HCT116 (cell line): ENCODE results near the gene PLXDC1. TPM values are rescaled to one million over a fixed set of nuclear protein-coding genes. Genes with fewer than 3 reads are reported as not detected.
"Not testable (repeated sequence)": the region's sequence is repeated elsewhere in the genome, so short reads cannot be mapped to it uniquely, and the experiment has no call there.

Experiments used
- ATAC-seq: fragments of 200-7000 bp; cut with Tn5 transposase; 2 replicates; pipeline ENCODE4 v1.9.1; 2020; ENCODE audit warnings: mild to moderate bottlenecking, moderate library complexity
- BruUV-seq: library from RNA; stranded (reverse); fragments of 400-500 nt; replicated peaks from 2 replicates; lab custom pipeline; 2021; lab: Mats Ljungman, UMichigan
- CTCF ChIA-PET: fragments of 300-600 bp; sonication (Branson Sonifier 250); formaldehyde crosslinking; loops from one replicate; lab custom pipeline; 2021; ENCODE audit warnings: antibody characterized with exemption; lab: Charles Lee
- POLR2A ChIA-PET: fragments of 300-600, 350-600 bp; sonication (Branson Sonifier 250); formaldehyde crosslinking; loops from one replicate; lab custom pipeline; 2021; ENCODE audit warnings: antibody characterized with exemption; lab: Charles Lee
- RAD21 ChIA-PET, 2 experiments: fragments of 300-600 bp; sonication (Branson Sonifier 250); formaldehyde crosslinking; loops; one replicate each; lab custom pipeline; 2023; ENCODE audit warnings: low total read pairs in 2 of 2; ENCODE audit not compliant: uncharacterized antibody in 2 of 2, unreplicated experiment in 2 of 2, low non-redundant PET in 1 of 2; lab: Charles Lee
- DNase-seq: peaks from one replicate; pipeline ENCODE4 v3.0.0-alpha.2; 2010; ENCODE audit warnings: low read depth, low spot score
- H2AFZ ChIP-seq: fragments of 200-600 bp; shearing (Covaris generic), sonication (generic); 2 replicates; pipeline ENCODE4 v1.6.1; 2017; ENCODE audit warnings: low read depth, mixed run types, mixed read lengths, antibody characterized with exemption, low read length; ENCODE audit not compliant: poor library complexity, severe bottlenecking
- H3K27ac ChIP-seq: 2 replicates; pipeline ENCODE4 v1.5.1; 2012; ENCODE audit warnings: low read depth, low read length
- H3K27me3 ChIP-seq: fragments of 200-600 bp; sonication (generic); 2 replicates; pipeline ENCODE4 v1.6.1; 2016; ENCODE audit warnings: mixed run types, low read length, mixed read lengths; ENCODE audit not compliant: insufficient read depth
- H3K36me3 ChIP-seq, 2 experiments: fragments of 200-500 bp in 1 of 2; fragments of 200-600 bp in 1 of 2; sonication (Bioruptor generic) in 1 of 2; sonication (generic) in 1 of 2; 2 replicates each; pipeline versions ENCODE4 v1.5.1 to v1.6.1; 2014 to 2016; ENCODE audit warnings: low read length in 2 of 2, inconsistent platforms in 1 of 2, mixed read lengths in 1 of 2, mixed run types in 1 of 2; ENCODE audit not compliant: insufficient read depth in 2 of 2, control insufficient read depth in 1 of 2
- H3K4me1 ChIP-seq, 2 experiments: fragments of 200-600 bp in 1 of 2; sonication (generic) in 1 of 2; 2 replicates each; pipeline versions ENCODE4 v1.5.1 to v1.6.1; 2012 to 2017; ENCODE audit warnings: low read length in 2 of 2, inconsistent platforms in 1 of 2, mild to moderate bottlenecking in 1 of 2, mixed read lengths in 1 of 2, mixed run types in 1 of 2, moderate library complexity in 1 of 2; ENCODE audit not compliant: insufficient read depth in 2 of 2, control insufficient read depth in 1 of 2
- H3K4me2 ChIP-seq: fragments of 200-600 bp; sonication (generic); 2 replicates; pipeline ENCODE4 v1.6.1; 2017; ENCODE audit warnings: mixed run types, low read length, mixed read lengths
- H3K4me3 ChIP-seq, 2 experiments: fragments of 200-600 bp in 1 of 2; sonication (generic) in 1 of 2; replicated peaks in 1 of 2; 2 replicates each; pipeline ENCODE4 v1.5.1; 2011 to 2016; ENCODE audit warnings: low read length in 2 of 2, control low read depth in 1 of 2, low read depth in 1 of 2, mild to moderate bottlenecking in 1 of 2, mixed read lengths in 1 of 2, mixed run types in 1 of 2
- H3K79me2 ChIP-seq: fragments of 200-600 bp; sonication (generic); 2 replicates; pipeline ENCODE4 v1.6.1; 2017; ENCODE audit warnings: mild to moderate bottlenecking, mixed run types, low read length, moderate library complexity, mixed read lengths; ENCODE audit not compliant: insufficient read depth
- H3K9ac ChIP-seq: fragments of 200-600 bp; sonication (generic); 2 replicates; pipeline ENCODE4 v1.6.1; 2016; ENCODE audit warnings: low read length, mixed read lengths
- H3K9me2 ChIP-seq: fragments of 200-600 bp; sonication (generic), shearing (Covaris generic); 2 replicates; pipeline ENCODE4 v1.6.1; 2017; ENCODE audit warnings: mixed run types, mild to moderate bottlenecking, moderate library complexity; ENCODE audit not compliant: insufficient read depth
- H3K9me3 ChIP-seq, 2 experiments: fragments of 200-500 bp in 1 of 2; fragments of 200-600 bp in 1 of 2; sonication (Bioruptor generic) in 1 of 2; sonication (generic) in 1 of 2; 2 replicates each; pipeline ENCODE4 v1.6.1; 2014 to 2017; ENCODE audit warnings: low read length in 2 of 2, mixed read lengths in 2 of 2, inconsistent platforms in 1 of 2, low read depth in 1 of 2, mild to moderate bottlenecking in 1 of 2, mixed run types in 1 of 2, moderate library complexity in 1 of 2; ENCODE audit not compliant: control insufficient read depth in 1 of 2, insufficient read depth in 1 of 2
- H4K20me1 ChIP-seq: fragments of 200-600 bp; sonication (generic), shearing (Covaris generic); 2 replicates; pipeline ENCODE4 v1.6.1; 2017; ENCODE audit warnings: mixed run types, mild to moderate bottlenecking, moderate library complexity; ENCODE audit not compliant: insufficient read depth
- ATF3 ChIP-seq: IDR thresholded peaks from 2 replicates; pipeline ENCODE4 v1.6.1; 2012
- CTCF ChIP-seq, 3 experiments: fragments of 200-600 bp in 1 of 3; sonication (generic) in 1 of 3; IDR thresholded peaks in 2 of 3; conservative IDR thresholded peaks in 1 of 3; 2 replicates each; pipeline ENCODE4 v1.5.1; 2012 to 2017; ENCODE audit warnings: low read depth in 2 of 3, low read length in 2 of 3, antibody characterized with exemption in 1 of 3, borderline replicate concordance in 1 of 3, control low read depth in 1 of 3, mild to moderate bottlenecking in 1 of 3, mixed read lengths in 1 of 3, mixed run types in 1 of 3, moderate library complexity in 1 of 3; ENCODE audit not compliant: insufficient read depth in 1 of 3
- FOSL1 ChIP-seq: IDR thresholded peaks from 2 replicates; pipeline ENCODE4 v1.6.1; 2012; ENCODE audit warnings: low read depth
- POLR2AphosphoS5 ChIP-seq: IDR thresholded peaks from 2 replicates; pipeline ENCODE4 v1.6.1; 2011; ENCODE audit warnings: mild to moderate bottlenecking, low read depth, low read length, moderate library complexity
- SP1 ChIP-seq: IDR thresholded peaks from 2 replicates; pipeline ENCODE4 v1.6.1; 2012; ENCODE audit warnings: low read depth
- YY1 ChIP-seq: IDR thresholded peaks from 2 replicates; pipeline ENCODE4 v1.6.1; 2011; ENCODE audit warnings: low read length, low read depth, moderate library complexity, mild to moderate bottlenecking; ENCODE audit not compliant: insufficient replicate concordance; ENCODE audit errors: extremely low read depth
- ZBTB33 ChIP-seq: IDR thresholded peaks from 2 replicates; pipeline ENCODE4 v1.6.1; 2011; ENCODE audit warnings: mild to moderate bottlenecking, low read length, moderate library complexity; ENCODE audit not compliant: insufficient replicate concordance; ENCODE audit errors: extremely low read depth
- intact Hi-C: fragments of 100-400 bp; cut with micrococcal nuclease; formaldehyde crosslinking; loops from 2 replicates; pipeline ENCODE4 v1.10.0; 2022
- total RNA-seq: library from RNA; stranded (reverse); gene quantifications from one replicate; pipeline ENCODE4 v1.2.1, GENCODE V29; 2021; ENCODE audit not compliant: unreplicated experiment

Gene PLXDC1
- total RNA-seq, 1 experiment from 2014 or later: 1.8 TPM

DNA sequence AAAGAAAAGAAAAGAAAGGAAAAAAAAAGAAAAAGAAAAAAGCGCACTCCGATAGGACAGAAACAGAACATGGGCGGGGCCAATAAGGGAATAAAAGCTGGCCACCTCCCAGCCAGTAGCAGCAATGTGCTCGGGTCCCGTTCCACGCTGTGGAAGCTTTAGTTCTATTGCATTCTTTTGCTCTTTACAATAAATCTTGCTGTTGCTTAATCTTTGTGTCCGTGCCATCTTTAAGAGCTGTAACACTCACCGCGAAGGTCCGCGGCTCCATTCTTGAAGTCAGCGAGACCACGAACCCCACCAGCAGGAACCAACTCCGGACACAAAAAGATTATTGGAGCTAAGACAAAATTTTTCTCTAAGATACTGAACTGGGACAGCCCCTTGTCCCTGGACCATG lies 17.7 kb upstream of the PLXDC1 start (continued):
- no peak for TF ChIP-seq ZBTB33
- no peak for TF ChIP-seq POLR2AphosphoS5
- TF ChIP-seq ATF3: no peak
- no peak for TF ChIP-seq YY1
- TF ChIP-seq SP1: no peak
- no peak for TF ChIP-seq FOSL1
- TF ChIP-seq CTCF (IDR thresholded peaks at IDR 0.05 in 2 of 3, conservative IDR thresholded peaks at IDR 0.05 in 1 of 3; ENCODE audit: borderline replicate concordance in 1 of 3, insufficient read depth in 1 of 3, low read depth in 2 of 3, low read length in 2 of 3): no peak

GRCh38 chr17:39168503-39168902 lies 17.1 kb upstream of the PLXDC1 start:
- H3K27ac ChIP-seq, H3K27me3 ChIP-seq, H3K9me2 ChIP-seq, H3K79me2 ChIP-seq, H4K20me1 ChIP-seq, H3K36me3 ChIP-seq, DNase-seq, H3K4me2 ChIP-seq, intact Hi-C loops, BruUV-seq, ATAC-seq, POLR2A ChIA-PET, H2AFZ ChIP-seq, H3K9ac ChIP-seq, H3K9me3 ChIP-seq, H3K4me3 ChIP-seq, H3K4me1 ChIP-seq, RAD21 ChIA-PET: not testable (repeated sequence)
- CTCF ChIA-PET: interaction anchor here (1.6 kb wide), 1 partner anchor 492 kb away, joined by 3 read pairs; no protein-coding TSS in a partner anchor
